Esophagus squamous epithelium (tissue), 5 donors: ENCODE measurements around the gene CD248. TPM values are rescaled to one million over a fixed set of nuclear protein-coding genes. Genes with fewer than 3 reads are reported as not detected.
A peak's percentile ranks its signal among the peaks of the same experiment; 100 is the strongest.

ENCODE experiments used
- DNase-seq: peaks from one replicate; lab custom pipeline; 2025; lab: John Stamatoyannopoulos, UW
- H3K27ac ChIP-seq, 4 donors: fragments of 200-600 bp; sonication (generic); one replicate each; pipeline ENCODE4 v1.5.1; 2016 to 2019; ENCODE audit warnings: mild to moderate bottlenecking in 1 of 4
- H3K27me3 ChIP-seq, 4 donors: fragments of 200-600 bp; sonication (generic); 1 replicate in 3 of 4; 2 replicates in 1 of 4; pipeline versions ENCODE4 v1.5.1 to v1.6.0; 2017 to 2021; ENCODE audit warnings: antibody characterized with exemption in 1 of 4
- H3K36me3 ChIP-seq, 3 donors: fragments of 200-600 bp; sonication (generic); one replicate each; pipeline ENCODE4 v1.5.1; 2016 to 2019
- H3K4me1 ChIP-seq, 3 donors: fragments of 200-600 bp; sonication (generic); one replicate each; pipeline ENCODE4 v1.5.1; 2017 to 2019
- H3K4me3 ChIP-seq, 4 donors: fragments of 200-600 bp; sonication (generic); 1 replicate in 3 of 4; 2 replicates in 1 of 4; pipeline ENCODE4 v1.5.1; 2016 to 2019; ENCODE audit warnings: mild to moderate bottlenecking in 2 of 4, moderate library complexity in 1 of 4
- H3K9me3 ChIP-seq, 3 donors: fragments of 200-600 bp; sonication (generic); one replicate each; pipeline ENCODE4 v1.5.1; 2016 to 2019
- CTCF ChIP-seq, 6 experiments: fragments of 450-650 bp in 4 of 6; fragments of 200-600 bp in 2 of 6; sonication (generic) in 2 of 6; IDR thresholded peaks; one replicate each; pipeline ENCODE4 v1.5.1; 2016 to 2019; ENCODE audit warnings: antibody characterized with exemption in 6 of 6, mild to moderate bottlenecking in 4 of 6, moderate library complexity in 4 of 6
- POLR2A ChIP-seq, 4 donors: fragments of 450-650 bp; IDR thresholded peaks; one replicate each; pipeline ENCODE4 v1.6.1; 2017; ENCODE audit warnings: antibody characterized with exemption in 4 of 4, mild to moderate bottlenecking in 4 of 4, moderate library complexity in 3 of 4
- WGBS, 2 donors: methylation state at CpG; one replicate each; pipeline ENCODE4 v1.1.5; 2018; 5-methylcytosine and 5-hydroxymethylcytosine counted together
- intact Hi-C: fragments of 100-400 bp; cut with DNase I; formaldehyde crosslinking; loops from one replicate; pipeline ENCODE4 v1.15.0; 2022
- total RNA-seq, 4 donors: library from RNA; depleted of rRNA; stranded (reverse); fragments of >200 nt; gene quantifications; one replicate each; pipeline ENCODE4 v1.1.0, GENCODE V29; 2016
- donor health status: DM: yes; HTN: yes; CAD: no.

The CD248 gene
- total RNA-seq, 4 donors from 2014 or later = 1.9 to 13.2 (median 6.1) TPM

DNA sequence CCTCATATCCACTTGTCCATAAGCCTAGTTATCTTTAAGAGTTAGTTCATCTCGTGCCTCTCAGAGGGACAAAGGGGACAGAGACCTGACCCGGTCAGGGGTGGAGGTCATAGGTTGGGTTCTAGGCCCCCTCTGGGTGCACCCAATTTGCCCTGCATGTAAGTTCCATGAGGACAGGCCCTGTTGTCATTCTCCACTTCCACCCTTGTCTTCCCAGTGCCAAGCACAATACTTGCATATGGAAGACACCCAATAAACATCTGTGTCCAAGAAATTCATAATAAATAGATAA lies 26.6 kb downstream of the CD248 start:
- Histone ChIP-seq H3K4me3 (no peak overlapping the region), H3K4me1 (peaks cover 24 to 55% (median 26%) of the 10 kb centered on the region in 3 donors), H3K36me3 (peaks cover 0 to 24% (median 0%) of the 10 kb centered on the region in 3 donors), H3K9me3 (no peaks in the 10 kb centered on the region), H3K27ac (no peak overlapping the region), H3K27me3 (peaks cover 6 to 50% (median 10%) of the 10 kb centered on the region in 4 donors)
- WGBS, 2 donors = 100% methylated on average over 1 to 2 of the region's 2 CpGs
- intact Hi-C loops = no loop called here
- TF ChIP-seq CTCF (IDR thresholded peaks at IDR 0.05) (no peak), POLR2A (IDR thresholded peaks at IDR 0.05) (no peak)
- no peak for DNase-seq

GRCh38 chr11:66289548-66290329 lies 27.1 kb downstream of the CD248 start:
- no peak for DNase-seq
- Histone ChIP-seq H3K27me3 (peaks cover 6 to 44% (median 10%) of the 10 kb centered on the region in 4 donors), H3K27ac (peak overlapping the region; percentile 89 to 99 (median 96)), H3K4me1 (peaks cover 24 to 55% (median 26%) of the 10 kb centered on the region in 3 donors), H3K4me3 (peak overlapping the region; percentile 60 to 99 (median 82)), H3K36me3 (peaks cover 0 to 30% (median 3%) of the 10 kb centered on the region in 3 donors), H3K9me3 (no peaks in the 10 kb centered on the region)
- WGBS, 2 donors = 18 to 25% methylated on average over 15 to 16 of the region's 36 CpGs
- intact Hi-C loops = loop anchor here (10.0 kb wide), 1 partner anchor 65 kb away; no protein-coding TSS in a partner anchor
- TF ChIP-seq POLR2A (IDR thresholded peaks at IDR 0.05) (no peak), CTCF (IDR thresholded peaks at IDR 0.05) (no peak)

DNA sequence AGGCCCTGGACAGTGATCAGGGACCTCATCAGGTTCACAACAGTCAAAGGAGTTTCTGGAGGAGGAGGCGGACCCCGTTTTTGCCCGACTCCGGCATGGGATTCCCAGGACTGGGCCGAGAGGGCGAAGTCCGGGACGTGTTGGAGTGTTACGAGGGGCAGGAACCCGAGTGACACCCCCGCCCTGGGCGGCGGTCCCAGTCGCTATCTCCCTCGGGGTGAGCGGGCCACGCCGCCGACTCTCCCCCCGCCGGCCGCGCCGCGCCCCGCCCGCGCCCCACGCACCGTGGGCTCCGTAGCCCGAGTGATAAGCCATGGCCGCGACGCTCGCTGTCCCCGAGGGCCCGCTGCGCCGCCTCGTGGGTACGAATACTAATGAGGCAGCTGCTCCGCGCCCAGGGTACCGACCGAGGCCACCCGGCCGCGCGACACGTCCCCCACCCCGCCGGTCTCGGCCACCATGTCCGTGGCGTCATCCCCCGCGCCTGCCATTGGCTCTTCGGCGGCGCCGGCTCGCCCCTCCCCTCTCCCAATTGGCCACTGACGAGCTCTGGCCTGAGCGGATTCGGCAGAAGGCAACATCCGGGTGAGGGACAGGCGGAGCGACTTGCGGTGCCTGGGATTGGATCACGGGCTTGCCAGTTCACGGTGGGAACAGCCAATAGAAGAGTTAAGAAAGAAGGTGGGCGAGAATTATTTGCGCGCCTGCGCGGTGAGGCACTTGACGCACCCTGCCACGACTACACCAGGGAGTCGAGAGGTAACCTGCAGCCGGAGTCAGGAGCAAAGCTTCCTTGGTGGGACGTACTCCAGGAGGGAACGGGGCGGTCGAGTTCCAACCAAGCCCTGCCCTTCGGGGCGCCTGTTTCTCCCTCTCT lies 27.9 kb downstream of the CD248 start, which contains the start of gene YIF1A:
YIF1A (minus strand) TSS at position 473 of the 877 bp plus-strand sequence; CDS start at position 315, 158 bp downstream.
- H3K27ac ChIP-seq = peak within 1 kb of the TSS; percentile 91 to 99 (median 96)
- peak within 1 kb of the TSS; percentile 60 to 99 (median 82) for H3K4me3 ChIP-seq
- peak; percentile 96 for DNase-seq
- H3K27me3 ChIP-seq = peaks cover 6 to 36% (median 10%) of the 10 kb centered on the region in 4 donors
- H3K9me3 ChIP-seq = no peaks in the 10 kb centered on the region
- peaks cover 0 to 38% (median 3%) of the 10 kb centered on the region in 3 donors for H3K36me3 ChIP-seq
- peaks cover 24 to 55% (median 26%) of the 10 kb centered on the region in 3 donors for H3K4me1 ChIP-seq
- WGBS, 2 donors = 0% methylated on average over 2 to 6 of the region's 87 CpGs
- TF ChIP-seq POLR2A (IDR thresholded peaks at IDR 0.05) (peak in 3 of 4 donors; percentile 91 to 95 (median 92)), CTCF (IDR thresholded peaks at IDR 0.05) (peak in 1 of 6 experiments; percentile 9)
- intact Hi-C loops = loop anchor here (10.0 kb wide), 1 partner anchor 64 kb away; no protein-coding TSS in a partner anchor

- H3K36me3 ChIP-seq = peaks cover 0 to 46% (median 3%) of the 10 kb centered on the region in 3 donors
- H3K4me3 ChIP-seq = peak overlapping the region; percentile 60 to 99 (median 82)
- DNase-seq = no peak
- H3K4me1 ChIP-seq = peaks cover 24 to 55% (median 26%) of the 10 kb centered on the region in 3 donors
- intact Hi-C loops = loop anchor here (10.0 kb wide), 1 partner anchor 63 kb away; no protein-coding TSS in a partner anchor
- H3K9me3 ChIP-seq = no peaks in the 10 kb centered on the region
- TF ChIP-seq CTCF (IDR thresholded peaks at IDR 0.05) = no peak
- no peak for TF ChIP-seq POLR2A (IDR thresholded peaks at IDR 0.05)
- peaks cover 6 to 28% (median 10%) of the 10 kb centered on the region in 4 donors for H3K27me3 ChIP-seq
- 19 to 29% methylated on average over 7 to 10 of the region's 20 CpGs for WGBS, 2 donors
- H3K27ac ChIP-seq = peak overlapping the region; percentile 91 to 99 (median 96)
Measured at GRCh38 chr11:66287889-66288670, 28.8 kb downstream of the CD248 start.
